Ovary (tissue), 3 donors: ENCODE data around the gene CNOT1.

Experiments used
- CTCF ChIP-seq, 3 donors: fragments of 450-650 bp in 2 of 3; fragments of 200-600 bp in 1 of 3; IDR thresholded peaks; one replicate each; pipeline versions ENCODE4 v1.5.1 to v1.8.0; 2016 to 2022; ENCODE audit warnings: antibody characterized with exemption in 3 of 3, mild to moderate bottlenecking in 1 of 3
- EP300 ChIP-seq: sonication (generic); formaldehyde crosslinking; IDR thresholded peaks from one replicate; pipeline ENCODE4 v1.6.1; 2017; ENCODE audit warnings: antibody characterized with exemption
- POLR2A ChIP-seq: fragments of 450-650 bp; IDR thresholded peaks from one replicate; pipeline ENCODE4 v1.6.1; 2017; ENCODE audit warnings: antibody characterized with exemption, mild to moderate bottlenecking, moderate library complexity
- donor health status: DM: no; HTN: no; CAD: no.

- TF ChIP-seq POLR2A = no peak
- no peak for TF ChIP-seq CTCF (IDR thresholded peaks at IDR 0.05)
- TF ChIP-seq EP300 = no peak
Measured at GRCh38 chr16:58638148-58639036, 8.8 kb upstream of the CNOT1 start.
